Upper lobe of left lung (tissue), 4 donors: ENCODE measurements around the gene RHOT1.

Experiments
- EP300 ChIP-seq, 4 donors: sonication (generic); formaldehyde crosslinking; IDR thresholded peaks; one replicate each; pipeline ENCODE4 v1.5.1; 2017; ENCODE audit warnings: antibody characterized with exemption in 4 of 4, control low read depth in 2 of 4
- POLR2A ChIP-seq, 4 donors: fragments of 450-650 bp; IDR thresholded peaks; one replicate each; pipeline ENCODE4 v1.5.1; 2016 to 2017; ENCODE audit warnings: antibody characterized with exemption in 4 of 4, mild to moderate bottlenecking in 2 of 4
- POLR2AphosphoS5 ChIP-seq, 2 donors: sonication (generic); formaldehyde crosslinking; IDR thresholded peaks; one replicate each; pipeline ENCODE4 v1.5.1; 2017; ENCODE audit warnings: antibody characterized with exemption in 2 of 2
- TF ChIP-seq, protein P1 (sequence below), 6 experiments: fragments of 450-650 bp in 4 of 6; fragments of 200-600 bp in 2 of 6; sonication (generic) in 2 of 6; IDR thresholded peaks; one replicate each; pipeline ENCODE4 v1.5.1; 2016 to 2019; ENCODE audit warnings: antibody characterized with exemption in 6 of 6

DNA sequence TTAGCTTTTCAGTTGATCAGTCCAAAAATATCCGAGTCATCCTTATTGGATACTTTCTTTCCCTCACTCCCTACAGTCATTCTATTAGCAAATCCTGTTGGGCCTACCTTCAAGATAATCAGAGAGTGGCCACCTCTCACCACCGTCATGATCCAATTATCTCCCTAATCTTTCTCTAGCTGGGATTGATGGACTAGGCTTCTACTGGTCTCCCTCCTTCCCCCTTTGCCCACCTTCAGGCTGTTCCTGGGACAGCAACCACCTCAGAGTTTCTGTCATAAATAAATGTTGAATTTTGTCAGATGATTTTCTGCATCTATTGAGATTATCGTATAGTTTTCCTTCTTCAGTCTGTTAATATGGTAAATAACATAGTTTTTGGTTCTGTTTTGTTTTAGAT lies 107.2 kb downstream of the RHOT1 start:
- TF ChIP-seq POLR2AphosphoS5 (IDR thresholded peaks at IDR 0.05) (no peak), EP300 (IDR thresholded peaks at IDR 0.05) (no peak), POLR2A (IDR thresholded peaks at IDR 0.05) (no peak)
- TF ChIP-seq, protein P1, sequence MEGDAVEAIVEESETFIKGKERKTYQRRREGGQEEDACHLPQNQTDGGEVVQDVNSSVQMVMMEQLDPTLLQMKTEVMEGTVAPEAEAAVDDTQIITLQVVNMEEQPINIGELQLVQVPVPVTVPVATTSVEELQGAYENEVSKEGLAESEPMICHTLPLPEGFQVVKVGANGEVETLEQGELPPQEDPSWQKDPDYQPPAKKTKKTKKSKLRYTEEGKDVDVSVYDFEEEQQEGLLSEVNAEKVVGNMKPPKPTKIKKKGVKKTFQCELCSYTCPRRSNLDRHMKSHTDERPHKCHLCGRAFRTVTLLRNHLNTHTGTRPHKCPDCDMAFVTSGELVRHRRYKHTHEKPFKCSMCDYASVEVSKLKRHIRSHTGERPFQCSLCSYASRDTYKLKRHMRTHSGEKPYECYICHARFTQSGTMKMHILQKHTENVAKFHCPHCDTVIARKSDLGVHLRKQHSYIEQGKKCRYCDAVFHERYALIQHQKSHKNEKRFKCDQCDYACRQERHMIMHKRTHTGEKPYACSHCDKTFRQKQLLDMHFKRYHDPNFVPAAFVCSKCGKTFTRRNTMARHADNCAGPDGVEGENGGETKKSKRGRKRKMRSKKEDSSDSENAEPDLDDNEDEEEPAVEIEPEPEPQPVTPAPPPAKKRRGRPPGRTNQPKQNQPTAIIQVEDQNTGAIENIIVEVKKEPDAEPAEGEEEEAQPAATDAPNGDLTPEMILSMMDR (IDR thresholded peaks at IDR 0.05), result no peak
